LNCAP (cell line): ENCODE data around the gene COA8.

Experiments used
- TF ChIP-seq, protein P1 (sequence below): fragments of 450-650 bp; IDR thresholded peaks from 2 replicates; pipeline ENCODE4 v1.5.1; 2017; ENCODE audit warnings: mild to moderate bottlenecking

The COA8 gene

GRCh38 chr14:103569408-103569807 is 6.6 kb downstream of the COA8 start:
- TF ChIP-seq, protein P1, sequence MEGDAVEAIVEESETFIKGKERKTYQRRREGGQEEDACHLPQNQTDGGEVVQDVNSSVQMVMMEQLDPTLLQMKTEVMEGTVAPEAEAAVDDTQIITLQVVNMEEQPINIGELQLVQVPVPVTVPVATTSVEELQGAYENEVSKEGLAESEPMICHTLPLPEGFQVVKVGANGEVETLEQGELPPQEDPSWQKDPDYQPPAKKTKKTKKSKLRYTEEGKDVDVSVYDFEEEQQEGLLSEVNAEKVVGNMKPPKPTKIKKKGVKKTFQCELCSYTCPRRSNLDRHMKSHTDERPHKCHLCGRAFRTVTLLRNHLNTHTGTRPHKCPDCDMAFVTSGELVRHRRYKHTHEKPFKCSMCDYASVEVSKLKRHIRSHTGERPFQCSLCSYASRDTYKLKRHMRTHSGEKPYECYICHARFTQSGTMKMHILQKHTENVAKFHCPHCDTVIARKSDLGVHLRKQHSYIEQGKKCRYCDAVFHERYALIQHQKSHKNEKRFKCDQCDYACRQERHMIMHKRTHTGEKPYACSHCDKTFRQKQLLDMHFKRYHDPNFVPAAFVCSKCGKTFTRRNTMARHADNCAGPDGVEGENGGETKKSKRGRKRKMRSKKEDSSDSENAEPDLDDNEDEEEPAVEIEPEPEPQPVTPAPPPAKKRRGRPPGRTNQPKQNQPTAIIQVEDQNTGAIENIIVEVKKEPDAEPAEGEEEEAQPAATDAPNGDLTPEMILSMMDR = no peak

- TF ChIP-seq, protein P1 = no peak
Measured at GRCh38 chr14:103574104-103574503, 11.3 kb downstream of the COA8 start.

DNA sequence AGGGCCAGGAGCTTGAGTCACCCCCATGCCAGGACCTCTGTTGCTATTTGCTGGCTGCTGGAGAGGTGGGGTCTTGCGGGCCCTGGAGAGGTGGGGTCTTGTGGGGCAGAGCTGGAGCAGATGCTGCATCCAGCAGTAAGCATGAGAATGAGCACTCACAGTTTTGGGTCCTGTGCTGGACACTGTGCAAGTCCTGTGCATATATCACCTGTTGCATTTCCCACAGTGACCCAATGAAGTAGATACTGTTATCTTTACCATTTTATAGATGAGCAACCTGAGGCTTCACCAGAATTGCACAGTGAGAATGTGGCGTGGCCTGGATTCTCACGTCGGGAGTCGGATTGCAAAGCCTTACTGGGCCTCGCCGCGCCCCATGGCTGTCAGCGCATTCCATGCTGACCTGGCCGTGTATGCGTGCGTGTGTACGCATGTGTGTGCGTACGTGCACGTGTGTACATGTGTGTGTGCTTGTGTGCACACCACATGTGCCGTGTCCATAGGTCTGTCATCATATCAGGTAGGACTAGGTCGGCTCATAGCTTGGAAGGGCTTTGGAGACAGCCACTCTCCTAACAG is 12.0 kb downstream of the COA8 start:
- TF ChIP-seq, protein P1 = no peak

- TF ChIP-seq, protein P1 = no peak
Measured at GRCh38 chr14:103576371-103577024, 13.7 kb downstream of the COA8 start.

DNA sequence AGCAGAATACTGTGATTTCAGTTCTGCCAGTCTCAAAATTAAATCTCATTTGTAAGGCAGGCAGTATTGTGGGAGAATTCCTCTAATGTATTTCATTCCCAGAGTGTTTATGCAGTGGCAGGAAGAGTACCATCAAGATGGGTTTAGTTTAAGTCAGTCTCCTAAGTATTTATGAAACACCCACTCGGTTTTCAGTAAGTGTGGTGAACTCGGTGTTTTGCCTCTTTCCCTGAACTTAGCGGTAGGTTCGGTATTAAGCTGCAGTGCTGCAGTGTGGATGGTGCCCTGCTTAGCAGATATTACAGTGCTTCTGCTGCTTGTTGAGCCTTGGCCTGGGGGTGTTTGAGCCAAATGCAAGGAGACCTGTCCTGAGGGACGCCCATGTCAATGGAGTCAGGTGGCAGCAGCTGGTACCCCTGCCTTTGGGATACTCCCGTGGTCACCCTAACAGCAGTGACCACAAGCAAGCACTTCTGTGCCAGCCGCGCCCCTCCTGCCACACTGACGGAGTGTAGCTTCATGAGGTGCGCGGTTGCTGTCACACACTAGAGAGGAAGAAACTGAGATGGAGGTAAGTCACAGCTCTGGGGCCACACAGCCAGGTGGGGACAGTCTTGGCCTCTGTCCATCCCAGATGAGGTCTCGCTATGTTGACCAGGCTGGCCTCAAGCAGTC is 15.8 kb downstream of the COA8 start:
- TF ChIP-seq, protein P1 = no peak

DNA sequence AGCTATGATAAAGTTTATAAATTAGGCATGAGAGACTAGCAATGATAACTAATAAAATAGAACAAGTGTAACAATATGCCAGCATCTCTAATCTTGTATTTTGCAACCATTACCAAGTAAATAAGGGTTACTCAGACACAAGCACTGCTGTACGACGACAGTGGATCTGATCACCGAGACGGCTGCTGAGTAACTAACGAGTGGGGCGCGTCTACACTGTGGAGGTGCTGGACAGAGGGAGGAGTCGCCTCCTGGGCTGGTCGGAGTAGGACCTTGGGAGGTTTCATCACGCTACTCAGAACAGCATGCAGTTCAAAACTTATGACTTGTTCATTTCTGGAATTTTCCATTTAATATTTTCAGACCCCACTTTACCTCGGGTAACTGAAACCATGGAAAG is 18.4 kb downstream of the COA8 start:
- TF ChIP-seq, protein P1 = no peak

- TF ChIP-seq, protein P1 = no peak
Measured at GRCh38 chr14:103581954-103582703, 19.4 kb downstream of the COA8 start.
